Right cardiac atrium (tissue), 5 donors: ENCODE results near the gene RNH1. TPM values are rescaled to one million over a fixed set of nuclear protein-coding genes. Genes with fewer than 3 reads are reported as not detected.

ENCODE experiments used
- ATAC-seq, 2 donors: fragments of 200-7000 bp; cut with Tn5 transposase; one replicate each; pipeline versions ENCODE4 v1.8.0 to v1.9.1; 2020; ENCODE audit warnings: moderate library complexity in 2 of 2, mild to moderate bottlenecking in 1 of 2
- DNase-seq, 3 donors: peaks; one replicate each; pipeline ENCODE4 v3.0.0-alpha.2; 2020
- H3K27ac ChIP-seq: one replicate; pipeline ENCODE4 v1.5.1; 2013; ENCODE audit warnings: mild to moderate bottlenecking, low read length, control low read depth, moderate library complexity
- H3K27me3 ChIP-seq: one replicate; pipeline ENCODE4 v1.6.1; 2013; ENCODE audit not compliant: control insufficient read depth, insufficient read depth
- H3K4me1 ChIP-seq: one replicate; pipeline ENCODE4 v1.6.1; 2013; ENCODE audit warnings: low read length; ENCODE audit not compliant: control insufficient read depth, insufficient read depth
- H3K4me3 ChIP-seq: one replicate; pipeline ENCODE4 v1.5.1; 2013; ENCODE audit warnings: low read length, control low read depth
- H3K9me3 ChIP-seq: one replicate; pipeline ENCODE4 v1.6.1; 2013; ENCODE audit warnings: low read length; ENCODE audit not compliant: control insufficient read depth
- WGBS: extraction: QIAGEN DNeasy Blood & Tissue Kit; methylation state at CpG from one replicate; pipeline ENCODE4 v1.1.7; 2013; 5-methylcytosine and 5-hydroxymethylcytosine counted together
- intact Hi-C, 4 donors: fragments of 100-400 bp; cut with DNase I; formaldehyde crosslinking; loops; one replicate each; pipeline versions ENCODE4 v1.11.0 to v1.14.0; 2022 to 2023
- polyA plus RNA-seq: library from polyadenylated mRNA; stranded (reverse); fragments of 200-250 nt; gene quantifications from one replicate; pipeline ENCODE4 v1.2.3, GENCODE V29; 2013
- total RNA-seq, 4 donors: library from RNA; stranded (reverse); fragmentation: NEBNext Ultra II Directional; extraction: Animal tissue kit (Norgen Biotek cat#: 25700); gene quantifications; one replicate each; pipeline ENCODE4 v1.2.1, GENCODE V29; 2021
- donor health status: healthy with polysubstance abuse.
- donor health status: DM: no; HTN: yes; CAD: no.
- donor health status: DM: no; HTN: no; CAD: no.
- donor health status: DM: no; HTN: yes; CAD: no; lungs with severe emphysema.
- donor health status: DM: yes; HTN: yes; CAD: no.

RNH1 gene
- total and polyA plus RNA-seq, 5 donors, result 162 to 203 (median 193) TPM

- intact Hi-C loops, result loop anchor here in 1 of 4 donors (5.0 kb wide), 1 partner anchor 51 kb away; the partner anchor contains the start of gene PTDSS2
Measured at GRCh38 chr11:503179-503981, 3.7 kb downstream of the RNH1 start.

GRCh38 chr11:502288-503178 lies 4.5 kb downstream of the RNH1 start:
- H3K4me3 ChIP-seq, result no peak overlapping the region
- intact Hi-C loops, result loop anchor here in 1 of 4 donors (5.0 kb wide), 1 partner anchor 50 kb away; the partner anchor contains the start of gene PTDSS2
- peaks cover 4% of the 10 kb centered on the region for H3K4me1 ChIP-seq
- 71% methylated on average over 10 of the region's 10 CpGs for WGBS
- DNase-seq (peak in 2 of 3 donors; percentile 62 to 67), ATAC-seq (no peak)
- H3K27me3 ChIP-seq, result no peaks in the 10 kb centered on the region
- no peaks in the 10 kb centered on the region for H3K9me3 ChIP-seq
- H3K27ac ChIP-seq, result peak overlapping the region; percentile 38

More at GRCh38 chr11:503179-503981, 3.7 kb downstream of the RNH1 start:
- Histone ChIP-seq H3K27ac (peak overlapping the region; percentile 87), H3K4me1 (peaks cover 4% of the 10 kb centered on the region), H3K27me3 (no peaks in the 10 kb centered on the region), H3K4me3 (peak overlapping the region; percentile 72), H3K9me3 (no peaks in the 10 kb centered on the region)
- DNase-seq, result peak; percentile 72 to 86 (median 85)
- ATAC-seq, result no peak
- 45% methylated on average over 24 of the region's 24 CpGs for WGBS

- DNase-seq, result peak in 2 of 3 donors; percentile 56 to 63
- intact Hi-C loops, result loop anchor here in 1 of 4 donors (5.0 kb wide), 1 partner anchor 49 kb away; the partner anchor contains the start of gene PTDSS2
- H3K4me1 ChIP-seq, result peaks cover 4% of the 10 kb centered on the region
Measured at GRCh38 chr11:501683-502287, 5.3 kb downstream of the RNH1 start.

GRCh38 chr11:501001-501682 lies 5.9 kb downstream of the RNH1 start:
- H3K4me1 ChIP-seq, result peaks cover 4% of the 10 kb centered on the region
- intact Hi-C loops, result loop anchor here in 1 of 4 donors (5.0 kb wide), 1 partner anchor 49 kb away; the partner anchor contains the start of gene PTDSS2
- DNase-seq (peak in 2 of 3 donors; percentile 78 to 80), ATAC-seq (peak; percentile 2 to 5)
- H3K4me3 ChIP-seq, result no peak overlapping the region
- 82% methylated on average over 24 of the region's 24 CpGs for WGBS
- peak overlapping the region; percentile 76 for H3K27ac ChIP-seq
- H3K9me3 ChIP-seq, result no peaks in the 10 kb centered on the region
- H3K27me3 ChIP-seq, result no peaks in the 10 kb centered on the region

More at GRCh38 chr11:501683-502287, 5.3 kb downstream of the RNH1 start:
- no peak for ATAC-seq
- Histone ChIP-seq H3K9me3 (no peaks in the 10 kb centered on the region), H3K27ac (peak overlapping the region; percentile 76), H3K27me3 (no peaks in the 10 kb centered on the region), H3K4me3 (no peak overlapping the region)
- WGBS, result 80% methylated on average over 19 of the region's 19 CpGs

- peak in 2 of 3 donors; percentile 49 to 62 for DNase-seq
- Histone ChIP-seq H3K27me3 (no peaks in the 10 kb centered on the region), H3K9me3 (no peaks in the 10 kb centered on the region), H3K4me3 (no peak overlapping the region), H3K4me1 (peaks cover 2% of the 10 kb centered on the region), H3K27ac (no peak overlapping the region)
- ATAC-seq, result no peak
- intact Hi-C loops, result loop anchor here in 1 of 4 donors (5.0 kb wide), 1 partner anchor 47 kb away; the partner anchor contains the start of gene PTDSS2
- WGBS, result 84% methylated on average over 24 of the region's 24 CpGs
Measured at GRCh38 chr11:499201-500076, 7.6 kb downstream of the RNH1 start.

GRCh38 chr11:498297-499181 lies 8.5 kb downstream of the RNH1 start:
- H3K9me3 ChIP-seq, result no peaks in the 10 kb centered on the region
- intact Hi-C loops, result no loop called here
- H3K27me3 ChIP-seq, result no peaks in the 10 kb centered on the region
- no peak overlapping the region for H3K4me3 ChIP-seq
- peak in 2 of 3 donors; percentile 57 to 73 for DNase-seq
- no peak for ATAC-seq
- peaks cover 2% of the 10 kb centered on the region for H3K4me1 ChIP-seq
- H3K27ac ChIP-seq, result peak overlapping the region; percentile 70
- WGBS, result 85% methylated on average over 39 of the region's 39 CpGs

GRCh38 chr11:497565-498296 lies 9.3 kb downstream of the RNH1 start:
- intact Hi-C loops, result no loop called here
- Histone ChIP-seq H3K27me3 (no peaks in the 10 kb centered on the region), H3K27ac (no peak overlapping the region), H3K9me3 (no peaks in the 10 kb centered on the region), H3K4me3 (no peak overlapping the region), H3K4me1 (peaks cover 2% of the 10 kb centered on the region)
- peak; percentile 6 to 42 for ATAC-seq
- peak; percentile 55 to 87 (median 86) for DNase-seq
- 87% methylated on average over 31 of the region's 31 CpGs for WGBS

GRCh38 chr11:496834-497564 lies 10.0 kb downstream of the RNH1 start:
- no peak overlapping the region for H3K4me3 ChIP-seq
- H3K4me1 ChIP-seq, result no peaks in the 10 kb centered on the region
- DNase-seq (peak; percentile 15 to 50 (median 43)), ATAC-seq (no peak)
- 95% methylated on average over 34 of the region's 34 CpGs for WGBS
- H3K27ac ChIP-seq, result no peak overlapping the region
- intact Hi-C loops, result no loop called here
- H3K27me3 ChIP-seq, result no peaks in the 10 kb centered on the region
- H3K9me3 ChIP-seq, result no peaks in the 10 kb centered on the region
